ENCODE results near the gene WDR27.
A peak's percentile ranks its signal among the peaks of the same experiment; 100 is the strongest.

Gene WDR27

DNA sequence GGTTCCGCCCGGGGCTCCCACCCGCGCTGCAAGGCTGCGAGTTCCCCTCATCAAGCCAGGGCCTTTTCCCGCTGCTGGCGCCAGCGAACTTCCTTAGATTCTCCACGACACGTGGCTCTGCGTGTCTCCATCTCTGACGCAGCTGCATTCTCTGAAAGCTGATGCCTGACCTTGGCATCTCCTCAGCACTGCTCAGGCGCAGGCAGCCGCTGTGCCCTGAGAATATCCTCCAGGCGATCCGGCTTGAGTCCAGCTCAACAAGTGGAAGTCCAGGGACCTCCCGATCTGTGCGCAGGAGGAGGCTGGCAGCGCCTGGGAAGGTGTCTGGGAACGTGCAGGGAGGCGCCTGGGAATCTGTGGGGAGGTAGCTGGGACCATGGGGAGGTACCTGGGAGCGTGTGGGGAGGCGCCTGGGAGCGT is 277.0 kb downstream of the WDR27 start:
- no peak for DNase-seq

DNA sequence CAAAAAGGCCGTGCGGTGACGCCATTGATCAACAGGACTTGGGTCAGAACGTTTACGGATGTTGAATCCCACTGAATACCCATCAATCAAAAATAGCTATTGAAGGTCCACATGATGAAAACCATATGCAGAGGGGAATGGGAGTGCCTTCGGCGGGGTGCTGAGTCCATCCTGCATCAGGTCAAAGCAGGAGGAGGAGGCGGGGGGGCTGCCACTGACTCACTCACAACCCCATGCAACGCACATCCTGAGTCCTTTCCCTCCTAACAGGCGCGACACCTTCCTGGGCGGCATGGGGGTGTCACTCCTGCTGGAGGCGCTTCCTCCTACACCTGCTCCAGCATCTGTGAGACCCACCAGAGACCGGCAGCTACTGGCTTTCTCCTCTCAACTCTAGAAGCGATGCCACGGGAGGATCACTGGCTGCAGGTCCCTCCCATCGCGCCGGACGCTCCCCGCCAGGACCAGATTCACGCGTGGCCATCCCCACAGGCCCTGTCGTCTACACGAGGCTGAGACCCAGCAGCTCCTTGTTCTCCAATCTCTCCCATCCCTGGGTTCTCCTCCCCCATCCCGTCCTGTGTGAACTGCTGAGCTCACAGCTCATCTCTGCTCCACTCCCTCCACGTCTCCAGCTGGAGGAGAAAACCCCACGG is 277.6 kb downstream of the WDR27 start:
- no peak for DNase-seq

DNA sequence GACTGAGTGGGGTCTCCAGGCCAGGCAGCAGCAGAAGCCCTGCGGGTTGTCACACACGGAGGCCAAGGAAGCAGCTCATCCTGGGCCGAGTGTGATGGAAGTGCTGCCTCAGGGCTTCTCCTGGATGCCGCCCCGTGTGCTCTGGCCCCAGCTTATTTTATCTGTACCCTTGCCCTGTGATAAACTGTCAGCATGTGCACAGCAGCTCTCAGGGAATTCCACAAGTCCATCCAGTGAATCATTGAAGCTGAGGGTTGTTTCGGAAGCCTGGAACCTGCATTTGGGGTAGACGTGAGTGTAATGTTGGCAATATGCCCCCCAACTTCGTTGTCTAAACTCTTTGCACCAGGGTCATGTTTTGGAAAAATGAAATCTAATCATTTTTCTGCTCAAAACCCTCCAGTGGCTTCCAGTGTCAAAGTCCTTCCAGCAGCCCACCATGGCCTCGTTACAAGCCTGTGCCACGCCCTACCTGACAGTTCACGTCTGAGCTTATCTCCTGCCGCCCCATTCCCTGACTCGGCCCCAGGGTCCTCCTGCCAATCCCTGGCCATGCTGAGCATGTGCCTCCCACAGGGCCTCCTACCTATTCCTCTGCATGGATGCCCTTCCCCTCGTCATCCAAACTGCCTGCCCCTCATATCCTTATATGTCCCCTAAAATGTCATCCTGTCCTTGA is 280.1 kb downstream of the WDR27 start:
- no peak for DNase-seq

DNA sequence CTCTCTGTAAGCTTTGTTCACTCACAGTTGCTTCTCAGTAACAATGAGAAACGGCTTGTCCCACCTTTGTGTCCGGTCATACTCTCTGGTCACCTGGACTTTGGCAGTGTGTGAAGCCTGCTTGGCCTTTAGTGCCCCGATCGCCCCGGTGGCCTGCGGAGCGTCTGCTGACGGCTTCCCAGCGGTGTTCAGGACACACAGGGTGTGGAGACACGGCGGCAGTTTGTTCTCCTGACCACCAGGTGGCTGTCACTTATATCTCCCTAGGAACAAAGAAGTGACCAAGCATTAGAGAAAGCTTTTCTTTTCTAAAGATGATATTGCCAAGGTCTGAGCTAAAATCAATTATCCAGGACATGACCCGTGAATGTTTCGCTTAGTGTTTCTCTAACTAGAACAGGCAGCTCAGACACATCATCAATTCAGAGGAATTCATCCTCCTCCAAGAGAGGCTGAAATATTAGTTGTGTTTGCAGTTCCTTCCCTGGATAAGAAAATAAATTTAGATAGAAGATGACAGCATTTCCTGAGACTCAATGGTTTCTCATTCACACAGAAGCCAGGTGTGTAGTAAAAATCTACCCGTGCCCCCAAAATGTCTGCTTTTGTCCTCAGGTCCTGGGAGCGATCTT is 280.8 kb downstream of the WDR27 start:
- peak in 1 of 2 experiments; percentile 32 for DNase-seq

DNA sequence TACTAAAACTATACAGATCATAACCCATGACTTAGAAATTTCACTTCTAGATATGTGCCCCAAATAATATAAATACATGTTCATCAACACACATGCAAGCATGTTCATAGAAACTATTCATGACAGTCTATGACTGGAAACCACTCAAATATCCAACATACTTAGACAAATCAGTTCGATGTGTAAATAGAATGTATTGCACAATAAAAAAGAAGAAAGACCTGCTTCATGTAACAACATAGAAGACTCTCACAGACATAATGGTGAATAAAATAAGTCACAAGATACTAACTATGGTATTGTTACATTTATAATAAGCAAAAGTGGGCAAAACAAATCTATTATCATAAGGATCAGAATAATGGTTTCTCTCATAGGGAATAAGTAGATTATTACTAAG is 284.7 kb downstream of the WDR27 start:
- DNase-seq, result no peak

DNA sequence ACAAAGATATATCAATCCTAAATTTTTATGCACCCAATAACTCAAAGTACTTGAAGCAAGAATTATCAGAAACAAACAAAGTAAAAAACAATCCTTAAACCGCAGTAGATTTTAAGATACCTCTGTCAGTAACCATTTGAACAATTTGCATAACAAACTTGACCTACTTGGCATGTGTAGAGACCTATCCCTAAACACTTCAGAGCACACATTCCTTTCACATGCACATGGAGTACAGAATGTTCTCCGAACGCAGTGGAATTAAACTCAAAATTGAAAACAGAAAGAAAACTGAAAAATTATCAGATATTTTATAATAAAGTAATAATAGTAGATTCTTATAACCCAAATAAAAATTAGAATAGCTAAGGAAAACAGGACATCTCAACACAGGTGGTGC is 285.6 kb downstream of the WDR27 start:
- DNase-seq, result no peak

DNA sequence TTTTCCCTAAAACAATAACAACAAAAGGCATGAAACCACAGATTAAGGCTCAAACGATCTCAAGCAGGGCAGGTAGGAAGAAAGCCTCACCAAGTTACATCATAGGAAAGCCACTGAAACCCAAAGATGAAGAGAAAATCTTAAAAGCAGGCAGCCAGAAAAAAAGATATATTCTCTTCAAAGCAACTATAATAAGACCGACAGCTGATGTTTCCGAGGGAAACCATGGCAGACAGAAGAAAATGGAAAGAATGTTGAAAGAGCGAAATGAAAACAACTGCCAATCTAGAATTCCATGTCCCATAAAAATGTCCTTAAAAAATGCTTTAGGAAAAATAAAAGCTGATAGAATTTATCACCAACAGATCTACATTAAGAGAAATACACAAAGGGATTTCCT is 286.6 kb downstream of the WDR27 start:
- DNase-seq, result no peak

DNA sequence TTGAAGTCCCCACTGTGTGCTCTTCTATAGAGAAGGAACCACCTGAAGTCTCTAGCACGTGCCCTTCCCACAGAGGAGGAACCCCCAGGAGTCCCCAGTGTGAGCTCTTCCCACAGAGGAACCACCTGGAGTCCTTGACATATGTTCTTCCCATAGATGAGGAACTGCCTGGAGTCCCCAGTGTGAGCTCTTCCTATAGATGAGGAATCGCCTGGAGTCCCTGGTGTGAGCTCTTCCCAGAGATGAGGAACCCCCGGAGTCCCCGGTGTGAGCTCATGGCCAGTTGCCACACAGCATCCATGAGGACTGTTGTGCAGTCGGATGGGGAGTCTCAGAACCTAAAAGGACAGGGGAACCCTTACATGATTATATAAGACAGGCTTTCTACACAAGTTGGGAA is 290.1 kb downstream of the WDR27 start:
- no peak for DNase-seq

DNA sequence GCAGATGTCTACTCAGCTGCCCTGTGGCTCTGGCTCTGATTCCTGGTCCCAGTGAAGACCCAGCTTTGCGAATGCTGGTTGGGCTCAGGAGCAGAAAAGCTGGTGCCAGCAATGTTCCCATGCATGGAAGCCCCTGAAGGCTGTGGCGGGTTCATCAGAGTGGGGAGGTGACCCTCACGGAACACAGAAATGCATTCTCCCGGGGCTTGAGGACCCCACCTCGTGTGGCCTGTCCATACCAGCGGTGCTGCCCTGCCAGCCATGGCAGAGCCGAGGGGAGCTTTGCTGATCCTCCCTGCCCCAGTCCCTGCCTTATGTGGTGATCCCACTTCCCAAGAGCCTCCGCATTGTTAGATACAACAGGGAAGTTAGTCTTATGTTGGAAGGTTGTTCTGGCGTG is 290.5 kb downstream of the WDR27 start:
- DNase-seq, result no peak

DNA sequence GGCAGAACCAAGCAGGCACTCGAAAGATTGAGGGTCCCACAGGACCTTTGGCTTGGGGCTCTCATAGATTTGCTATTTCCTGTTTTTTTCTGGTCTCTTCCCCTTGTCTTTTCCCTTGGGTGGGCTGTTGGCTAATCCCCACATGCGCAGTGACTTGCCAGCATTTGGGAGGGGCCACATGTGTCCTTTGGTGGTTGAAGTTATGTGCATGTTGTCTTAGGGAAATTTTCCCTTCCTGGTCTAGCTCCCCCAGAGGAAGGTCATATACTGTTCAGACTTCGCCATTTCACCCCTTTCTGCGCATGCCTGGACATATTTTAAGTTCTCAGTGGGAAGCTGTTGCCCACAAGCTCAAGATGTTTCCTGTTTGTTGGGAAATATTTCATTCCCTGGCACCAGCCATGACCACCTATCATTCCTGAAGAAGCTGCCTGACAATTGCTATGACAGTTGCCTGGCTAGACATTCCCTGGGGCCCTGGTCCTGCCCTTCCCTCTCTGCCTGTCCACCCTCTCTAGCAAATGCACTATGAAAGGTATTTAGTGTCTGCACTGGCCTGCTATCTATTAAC is 292.0 kb downstream of the WDR27 start:
- peak in 1 of 2 experiments; percentile 15 for DNase-seq

DNA sequence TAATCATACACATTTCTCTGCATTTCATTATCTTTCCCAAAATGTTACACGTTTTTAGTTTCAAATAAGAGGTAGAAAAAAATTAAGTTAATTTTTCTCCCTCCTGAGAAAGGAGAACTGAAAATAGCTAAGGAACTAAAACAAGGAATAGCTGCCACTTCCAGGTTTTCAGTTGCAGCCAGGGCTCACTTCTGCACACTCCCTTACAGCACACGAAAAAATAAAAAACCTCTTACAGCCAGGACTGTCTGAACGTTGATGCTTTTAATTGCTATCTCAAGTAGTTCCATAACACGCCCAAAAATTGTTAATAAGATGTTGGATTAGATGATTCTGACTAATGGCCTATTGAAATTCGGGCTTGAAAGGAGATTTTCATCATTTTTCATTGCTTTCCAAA is 294.5 kb downstream of the WDR27 start:
- DNase-seq, result no peak
